Uterus (tissue), 4 donors: ENCODE measurements around the gene CYFIP1. TPM values are rescaled to one million over a fixed set of nuclear protein-coding genes. Genes with fewer than 3 reads are reported as not detected.

Experiments
- DNase-seq, 2 donors: peaks; one replicate each; pipeline ENCODE4 v3.0.0-alpha.2; 2019 to 2020
- H3K27ac ChIP-seq, 2 donors: fragments of 200-600 bp; sonication (generic); 1 replicate in 1 of 2; 2 replicates in 1 of 2; pipeline ENCODE4 v1.5.1; 2016 to 2018
- H3K27me3 ChIP-seq, 2 donors: fragments of 200-600 bp; sonication (generic); one replicate each; pipeline ENCODE4 v1.5.1; 2018 to 2019; ENCODE audit warnings: control low read depth in 1 of 2
- H3K36me3 ChIP-seq, 2 donors: fragments of 200-600 bp; sonication (generic); one replicate each; pipeline ENCODE4 v1.5.1; 2019; ENCODE audit warnings: control low read depth in 1 of 2
- H3K4me1 ChIP-seq, 2 donors: fragments of 200-600 bp; sonication (generic); one replicate each; pipeline ENCODE4 v1.5.1; 2018 to 2019; ENCODE audit warnings: control low read depth in 1 of 2
- H3K4me3 ChIP-seq, 2 donors: fragments of 200-600 bp; sonication (generic); 1 replicate in 1 of 2; 2 replicates in 1 of 2; pipeline ENCODE4 v1.5.1; 2018 to 2019; ENCODE audit warnings: mild to moderate bottlenecking in 1 of 2
- H3K9me3 ChIP-seq, 2 donors: fragments of 200-600 bp; sonication (generic); one replicate each; pipeline ENCODE4 v1.5.1; 2019; ENCODE audit warnings: control low read depth in 1 of 2
- POLR2A ChIP-seq, 2 donors: fragments of 450-650 bp; IDR thresholded peaks; one replicate each; pipeline ENCODE4 v1.6.1; 2016; ENCODE audit warnings: antibody characterized with exemption in 2 of 2, mild to moderate bottlenecking in 1 of 2, moderate library complexity in 1 of 2
- intact Hi-C: fragments of 100-400 bp; cut with DNase I; formaldehyde crosslinking; loops from one replicate; pipeline ENCODE4 v1.15.1; 2023; ENCODE audit warnings: low total_unique reads
- total RNA-seq, 4 donors: library from RNA; depleted of rRNA in 3 of 4; stranded (reverse); fragments of >200 nt in 3 of 4; gene quantifications; one replicate each; pipeline versions ENCODE4 v1.1.0 to v1.2.4, GENCODE V29; 2014 to 2023
- TF ChIP-seq, protein P1 (sequence below), 4 experiments: fragments of 200-600 bp in 2 of 4; fragments of 450-650 bp in 2 of 4; sonication (generic) in 2 of 4; IDR thresholded peaks; one replicate each; pipeline ENCODE4 v1.5.1; 2016 to 2019; ENCODE audit warnings: antibody characterized with exemption in 4 of 4, mild to moderate bottlenecking in 2 of 4, moderate library complexity in 1 of 4
- donor health status: DM: yes; HTN: yes; CAD: no.

Gene CYFIP1
- total RNA-seq, 4 donors from 2014 or later = 61.5 to 145 (median 101) TPM

DNA sequence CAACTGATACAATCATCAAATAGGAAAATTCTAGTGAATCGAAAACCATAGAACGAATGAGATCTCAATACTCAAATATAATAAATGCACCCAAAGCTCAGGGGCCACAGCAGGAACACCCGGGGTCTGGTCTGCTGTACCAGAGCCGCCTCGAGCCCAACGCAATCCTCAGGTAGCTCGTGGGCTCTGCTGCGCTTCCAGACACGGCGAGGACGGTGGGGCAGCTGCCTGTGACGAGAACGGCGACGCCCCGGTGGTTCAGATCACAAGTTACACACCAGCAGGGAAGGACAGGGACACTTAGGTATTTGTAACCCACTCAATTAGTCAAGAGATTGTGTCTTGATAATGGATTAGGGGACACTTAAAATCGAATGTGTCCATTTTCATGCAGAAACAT, 87.1 kb downstream of the CYFIP1 start:
- no peaks in the 10 kb centered on the region for H3K9me3 ChIP-seq
- H3K27me3 ChIP-seq = no peaks in the 10 kb centered on the region
- intact Hi-C loops = no loop called here
- TF ChIP-seq, protein P1, sequence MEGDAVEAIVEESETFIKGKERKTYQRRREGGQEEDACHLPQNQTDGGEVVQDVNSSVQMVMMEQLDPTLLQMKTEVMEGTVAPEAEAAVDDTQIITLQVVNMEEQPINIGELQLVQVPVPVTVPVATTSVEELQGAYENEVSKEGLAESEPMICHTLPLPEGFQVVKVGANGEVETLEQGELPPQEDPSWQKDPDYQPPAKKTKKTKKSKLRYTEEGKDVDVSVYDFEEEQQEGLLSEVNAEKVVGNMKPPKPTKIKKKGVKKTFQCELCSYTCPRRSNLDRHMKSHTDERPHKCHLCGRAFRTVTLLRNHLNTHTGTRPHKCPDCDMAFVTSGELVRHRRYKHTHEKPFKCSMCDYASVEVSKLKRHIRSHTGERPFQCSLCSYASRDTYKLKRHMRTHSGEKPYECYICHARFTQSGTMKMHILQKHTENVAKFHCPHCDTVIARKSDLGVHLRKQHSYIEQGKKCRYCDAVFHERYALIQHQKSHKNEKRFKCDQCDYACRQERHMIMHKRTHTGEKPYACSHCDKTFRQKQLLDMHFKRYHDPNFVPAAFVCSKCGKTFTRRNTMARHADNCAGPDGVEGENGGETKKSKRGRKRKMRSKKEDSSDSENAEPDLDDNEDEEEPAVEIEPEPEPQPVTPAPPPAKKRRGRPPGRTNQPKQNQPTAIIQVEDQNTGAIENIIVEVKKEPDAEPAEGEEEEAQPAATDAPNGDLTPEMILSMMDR (IDR thresholded peaks at IDR 0.05) = no peak
- TF ChIP-seq POLR2A (IDR thresholded peaks at IDR 0.05) = no peak
- DNase-seq = no peak
- no peaks in the 10 kb centered on the region for H3K36me3 ChIP-seq
- H3K27ac ChIP-seq = no peak overlapping the region
- no peaks in the 10 kb centered on the region for H3K4me1 ChIP-seq
- no peak overlapping the region for H3K4me3 ChIP-seq

DNA sequence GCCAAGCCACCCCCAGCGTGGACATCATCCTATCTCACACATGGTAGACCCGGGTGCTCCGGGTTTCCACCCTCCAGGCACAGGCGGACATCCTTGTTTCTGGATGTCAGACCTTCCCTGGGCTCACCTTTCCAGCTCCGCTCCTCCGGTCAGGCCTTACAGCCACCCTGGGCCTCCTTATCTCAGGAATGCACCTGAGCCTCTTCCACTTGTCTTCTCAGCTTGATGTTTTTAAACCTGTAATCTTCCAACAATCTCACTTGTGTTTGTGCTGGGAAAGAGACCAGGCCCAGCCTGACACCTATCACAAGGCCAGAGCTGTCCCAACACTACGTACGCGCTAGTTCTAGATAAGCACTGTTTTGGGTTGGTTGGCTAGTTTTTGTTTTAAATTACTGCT, 87.8 kb downstream of the CYFIP1 start:
- no peaks in the 10 kb centered on the region for H3K4me1 ChIP-seq
- H3K9me3 ChIP-seq = no peaks in the 10 kb centered on the region
- H3K27ac ChIP-seq = no peak overlapping the region
- no peaks in the 10 kb centered on the region for H3K36me3 ChIP-seq
- intact Hi-C loops = no loop called here
- no peak for DNase-seq
- H3K4me3 ChIP-seq = no peak overlapping the region
- no peaks in the 10 kb centered on the region for H3K27me3 ChIP-seq
- TF ChIP-seq POLR2A (IDR thresholded peaks at IDR 0.05) = no peak
- TF ChIP-seq, protein P1 (IDR thresholded peaks at IDR 0.05) = no peak

DNA sequence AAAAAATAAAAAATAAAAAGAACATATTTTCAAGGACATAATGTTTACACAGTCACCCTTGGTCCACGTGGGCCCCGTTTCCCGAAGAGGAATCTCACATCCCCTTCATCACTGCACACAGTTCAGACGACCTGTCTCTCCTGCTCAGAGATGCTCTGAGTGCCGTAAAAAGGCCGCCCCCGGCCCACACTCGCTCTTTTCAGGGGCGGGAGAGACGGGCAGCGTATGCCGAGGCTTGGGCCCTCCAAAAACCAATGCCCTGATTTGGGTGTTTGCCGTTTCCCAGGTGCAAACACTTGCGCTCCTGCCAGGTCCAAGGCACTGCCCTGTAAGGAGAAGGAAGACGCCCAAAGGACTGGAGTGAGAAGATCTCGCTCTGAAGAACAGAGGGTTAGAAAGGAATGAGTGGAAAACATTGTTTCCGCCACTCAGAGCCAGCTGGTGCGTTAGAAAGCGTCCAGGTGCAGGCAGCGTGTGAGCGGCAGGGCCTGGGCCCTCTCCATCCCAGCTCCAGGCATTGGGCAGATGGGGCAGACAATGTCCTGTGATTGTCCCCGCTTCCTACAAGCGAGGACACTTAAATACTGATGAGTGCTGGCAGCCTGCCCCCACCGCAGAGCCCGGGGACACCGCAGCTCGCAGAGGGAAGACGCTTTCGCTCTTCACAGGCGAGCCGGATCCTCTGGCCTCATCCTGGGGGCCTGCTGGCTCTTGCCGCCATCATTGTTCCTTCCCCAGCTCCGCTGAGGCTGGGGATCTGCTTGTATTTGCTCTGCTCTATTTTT, 88.5 kb downstream of the CYFIP1 start:
- TF ChIP-seq POLR2A (IDR thresholded peaks at IDR 0.05) = no peak
- TF ChIP-seq, protein P1 (IDR thresholded peaks at IDR 0.05) = no peak
- intact Hi-C loops = no loop called here
- H3K27ac ChIP-seq = no peak overlapping the region
- H3K36me3 ChIP-seq = no peaks in the 10 kb centered on the region
- no peak overlapping the region for H3K4me3 ChIP-seq
- H3K9me3 ChIP-seq = no peaks in the 10 kb centered on the region
- no peaks in the 10 kb centered on the region for H3K27me3 ChIP-seq
- no peak for DNase-seq
- no peaks in the 10 kb centered on the region for H3K4me1 ChIP-seq

DNA sequence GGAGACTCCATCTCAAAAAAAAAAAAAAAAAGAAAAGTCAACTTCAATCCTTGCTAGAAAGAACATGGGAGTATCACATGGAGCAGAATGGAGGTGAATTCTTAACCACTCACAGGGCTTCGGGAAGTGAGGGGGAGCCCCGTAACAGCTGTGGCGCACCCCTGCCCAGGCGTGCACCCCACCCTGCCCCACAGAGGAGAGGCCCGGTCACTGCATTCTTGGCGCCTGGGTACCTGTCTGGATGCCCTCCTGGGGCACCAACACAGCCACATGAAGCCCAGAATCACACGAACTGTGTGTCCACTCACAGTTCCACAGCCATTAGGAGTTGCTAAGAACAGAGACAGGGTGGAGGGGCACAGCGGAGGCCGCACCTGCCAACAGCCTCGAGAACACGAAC, 89.9 kb downstream of the CYFIP1 start:
- DNase-seq = no peak
- intact Hi-C loops = no loop called here
- H3K9me3 ChIP-seq = no peaks in the 10 kb centered on the region

More for the DNA sequence above, 89.9 kb downstream of the CYFIP1 start:
- H3K36me3 ChIP-seq = no peaks in the 10 kb centered on the region
- no peaks in the 10 kb centered on the region for H3K27me3 ChIP-seq
- no peak overlapping the region for H3K4me3 ChIP-seq
- TF ChIP-seq, protein P1 (IDR thresholded peaks at IDR 0.05) = no peak
- TF ChIP-seq POLR2A (IDR thresholded peaks at IDR 0.05) = no peak
- no peaks in the 10 kb centered on the region for H3K4me1 ChIP-seq
- H3K27ac ChIP-seq = no peak overlapping the region
